Astrocyte (in vitro differentiated cells and primary cell): ENCODE data around the gene C1orf21. TPM values are rescaled to one million over a fixed set of nuclear protein-coding genes. Genes with fewer than 3 reads are reported as not detected.

ENCODE experiments used
- DNase-seq: peaks from one replicate; pipeline ENCODE4 v3.0.0-alpha.2; 2010; ENCODE audit warnings: low read depth
- FAIRE-seq: peaks from 2 replicates; lab custom pipeline; 2011; peaks lifted over from hg19 to GRCh38; lab: Jason Lieb, UNC
- H2AFZ ChIP-seq: 2 replicates; pipeline ENCODE4 v1.6.0; 2012; ENCODE audit warnings: low read depth, low read length, inconsistent platforms
- H3K27ac ChIP-seq: 2 replicates; pipeline ENCODE4 v1.5.1; 2011; ENCODE audit warnings: low read depth, low read length, inconsistent platforms
- H3K27me3 ChIP-seq: 2 replicates; pipeline ENCODE4 v1.6.0; 2011; ENCODE audit warnings: low read length, inconsistent platforms; ENCODE audit not compliant: insufficient read depth
- H3K36me3 ChIP-seq: 2 replicates; pipeline ENCODE4 v1.5.1; 2011; ENCODE audit warnings: low read length, inconsistent platforms; ENCODE audit not compliant: insufficient read depth
- H3K4me1 ChIP-seq: 2 replicates; pipeline ENCODE4 v1.5.1; 2011; ENCODE audit warnings: low read length, inconsistent platforms; ENCODE audit not compliant: insufficient read depth
- H3K4me2 ChIP-seq: 2 replicates; pipeline ENCODE4 v1.6.0; 2012; ENCODE audit warnings: low read length, inconsistent platforms
- H3K4me3 ChIP-seq: 2 replicates; pipeline ENCODE4 v1.5.1; 2011; ENCODE audit warnings: low read depth, mild to moderate bottlenecking, low read length, inconsistent platforms; ENCODE audit not compliant: insufficient read depth
- H3K79me2 ChIP-seq: 2 replicates; pipeline ENCODE4 v1.6.0; 2012; ENCODE audit warnings: mild to moderate bottlenecking, low read length, inconsistent platforms; ENCODE audit not compliant: insufficient read depth
- H3K9ac ChIP-seq: 2 replicates; pipeline ENCODE4 v1.6.0; 2012; ENCODE audit warnings: mild to moderate bottlenecking, low read length, inconsistent platforms
- H3K9me3 ChIP-seq: 2 replicates; pipeline ENCODE4 v1.5.1; 2012; ENCODE audit warnings: low read depth, mild to moderate bottlenecking, low read length, inconsistent platforms; ENCODE audit not compliant: insufficient read depth
- H4K20me1 ChIP-seq: 2 replicates; pipeline ENCODE4 v1.6.0; 2012; ENCODE audit warnings: low read length, inconsistent platforms; ENCODE audit not compliant: insufficient read depth
- H3K27ac Mint-ChIP-seq: one replicate; pipeline ENCODE4 v1.8.0; 2021; ENCODE audit warnings: mild to moderate bottlenecking, mixed read lengths; ENCODE audit not compliant: unreplicated experiment
- H3K27me3 Mint-ChIP-seq: one replicate; pipeline ENCODE4 v1.8.0; 2021; ENCODE audit warnings: low read depth, mixed read lengths; ENCODE audit not compliant: unreplicated experiment
- H3K36me3 Mint-ChIP-seq: one replicate; pipeline ENCODE4 v1.8.0; 2021; ENCODE audit warnings: low read depth, mixed read lengths; ENCODE audit not compliant: unreplicated experiment
- H3K4me1 Mint-ChIP-seq: one replicate; pipeline ENCODE4 v1.8.0; 2021; ENCODE audit warnings: low read depth, mixed read lengths; ENCODE audit not compliant: unreplicated experiment
- H3K4me3 Mint-ChIP-seq: one replicate; pipeline ENCODE4 v1.8.0; 2021; ENCODE audit warnings: mild to moderate bottlenecking, moderate library complexity, mixed read lengths; ENCODE audit not compliant: unreplicated experiment
- H3K9me3 Mint-ChIP-seq: one replicate; pipeline ENCODE4 v1.8.0; 2021; ENCODE audit warnings: mild to moderate bottlenecking, mixed read lengths; ENCODE audit not compliant: unreplicated experiment
- EZH2 ChIP-seq: IDR thresholded peaks from 2 replicates; pipeline ENCODE4 v1.6.1; 2012; ENCODE audit warnings: mild to moderate bottlenecking, low read length, inconsistent platforms; ENCODE audit not compliant: insufficient read depth
- total RNA-seq: library from RNA; stranded (reverse); gene quantifications from 2 replicates; pipeline ENCODE4 v1.2.1, GENCODE V29; 2021
- TF ChIP-seq, protein P1 (sequence below): IDR thresholded peaks from 2 replicates; pipeline ENCODE4 v1.5.1; 2011; ENCODE audit warnings: low read depth, mild to moderate bottlenecking, inconsistent platforms, low read length, moderate library complexity; ENCODE audit not compliant: insufficient read depth

Gene C1orf21
- total RNA-seq, 1 donor from 2014 or later = 15.1 TPM

DNA sequence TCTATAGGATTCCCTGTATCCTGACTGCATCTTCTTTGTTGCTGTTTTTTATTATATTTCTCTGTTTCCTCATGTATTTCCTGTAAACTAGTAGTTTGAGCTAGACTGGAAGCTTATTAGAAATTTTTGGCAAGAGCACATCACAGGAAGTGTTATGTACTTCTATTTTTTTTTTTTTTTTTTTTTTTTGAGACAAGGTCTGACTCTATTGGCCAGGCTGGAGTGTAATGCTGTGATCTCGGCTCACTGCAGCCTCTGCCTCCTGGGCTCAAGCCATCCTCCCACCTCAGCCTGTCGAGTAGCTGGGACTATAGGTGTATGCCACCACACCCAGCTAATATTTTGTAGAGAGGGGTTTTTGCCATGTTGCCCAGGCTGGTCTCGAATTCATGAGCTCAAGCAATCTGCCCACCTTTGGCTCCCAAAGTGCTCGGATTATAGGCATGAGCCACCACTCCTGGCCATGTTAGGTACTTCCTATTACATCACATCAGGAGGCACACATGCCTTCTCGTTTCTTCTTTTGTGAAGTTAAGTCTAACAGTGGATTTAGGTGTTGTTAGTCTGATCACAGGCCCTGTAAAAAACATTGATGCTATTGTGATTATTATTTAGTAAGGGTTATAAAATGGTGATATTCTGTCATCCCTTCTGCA is 12.5 kb downstream of the C1orf21 start:
- Mint-ChIP-seq H3K27me3 (no peaks in the 10 kb centered on the region), H3K4me3 (no peak overlapping the region), H3K9me3 (no peaks in the 10 kb centered on the region), H3K27ac (no peak overlapping the region), H3K4me1 (peaks cover under 1% of the 10 kb centered on the region), H3K36me3 (no peaks in the 10 kb centered on the region)
- Histone ChIP-seq H4K20me1 (peaks cover 3% of the 10 kb centered on the region), H3K36me3 (no peaks in the 10 kb centered on the region), H3K9me3 (no peaks in the 10 kb centered on the region), H3K4me2 (no peak overlapping the region), H3K79me2 (peaks cover 8% of the 10 kb centered on the region), H3K4me1 (no peaks in the 10 kb centered on the region), H3K4me3 (no peak overlapping the region), H3K27me3 (no peaks in the 10 kb centered on the region), H3K9ac (no peak overlapping the region), H2AFZ (no peak overlapping the region), H3K27ac (no peak overlapping the region)
- FAIRE-seq (no peak), DNase-seq (no peak)
- TF ChIP-seq EZH2 = no peak
- TF ChIP-seq, protein P1, sequence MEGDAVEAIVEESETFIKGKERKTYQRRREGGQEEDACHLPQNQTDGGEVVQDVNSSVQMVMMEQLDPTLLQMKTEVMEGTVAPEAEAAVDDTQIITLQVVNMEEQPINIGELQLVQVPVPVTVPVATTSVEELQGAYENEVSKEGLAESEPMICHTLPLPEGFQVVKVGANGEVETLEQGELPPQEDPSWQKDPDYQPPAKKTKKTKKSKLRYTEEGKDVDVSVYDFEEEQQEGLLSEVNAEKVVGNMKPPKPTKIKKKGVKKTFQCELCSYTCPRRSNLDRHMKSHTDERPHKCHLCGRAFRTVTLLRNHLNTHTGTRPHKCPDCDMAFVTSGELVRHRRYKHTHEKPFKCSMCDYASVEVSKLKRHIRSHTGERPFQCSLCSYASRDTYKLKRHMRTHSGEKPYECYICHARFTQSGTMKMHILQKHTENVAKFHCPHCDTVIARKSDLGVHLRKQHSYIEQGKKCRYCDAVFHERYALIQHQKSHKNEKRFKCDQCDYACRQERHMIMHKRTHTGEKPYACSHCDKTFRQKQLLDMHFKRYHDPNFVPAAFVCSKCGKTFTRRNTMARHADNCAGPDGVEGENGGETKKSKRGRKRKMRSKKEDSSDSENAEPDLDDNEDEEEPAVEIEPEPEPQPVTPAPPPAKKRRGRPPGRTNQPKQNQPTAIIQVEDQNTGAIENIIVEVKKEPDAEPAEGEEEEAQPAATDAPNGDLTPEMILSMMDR = no peak

DNA sequence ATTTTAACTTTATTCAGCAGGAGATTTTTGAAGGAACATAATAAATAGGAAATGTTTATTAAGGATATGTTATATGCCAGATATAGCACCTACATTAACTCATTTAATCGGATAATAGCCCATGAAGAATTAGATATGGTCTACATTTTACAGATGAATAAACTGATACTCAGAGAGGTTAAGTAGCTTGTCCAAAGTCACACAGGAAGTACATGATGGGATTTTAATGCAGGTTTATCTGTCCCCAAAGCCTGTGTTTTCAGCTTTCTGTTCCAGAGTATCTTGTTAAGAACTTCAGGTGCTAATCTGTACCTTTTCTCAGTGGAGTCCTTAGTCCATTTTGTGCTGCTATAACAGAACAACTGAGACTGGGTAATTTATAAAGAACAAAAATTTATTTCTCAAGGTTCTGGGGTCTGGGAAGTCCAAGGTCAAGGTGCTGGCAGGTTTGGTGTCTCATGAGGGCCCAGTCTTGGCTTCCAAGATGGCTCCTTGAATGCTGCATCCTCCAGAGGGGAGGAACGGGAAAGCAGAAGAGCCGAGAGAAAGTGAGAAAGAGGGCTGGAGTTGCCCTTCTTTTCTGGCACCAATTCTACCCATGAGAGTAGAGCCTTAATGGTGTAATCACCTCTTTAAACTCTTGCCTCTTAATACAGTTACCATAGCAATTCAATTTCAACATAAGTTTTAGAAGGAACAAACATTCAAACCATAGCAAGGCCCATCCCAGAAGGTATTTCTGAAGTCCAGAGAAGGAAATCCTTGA is 17.3 kb downstream of the C1orf21 start:
- H3K27ac ChIP-seq = no peak overlapping the region

More for the DNA sequence above, 17.3 kb downstream of the C1orf21 start:
- Mint-ChIP-seq H3K4me1 (peaks cover 14% of the 10 kb centered on the region), H3K27ac (no peak overlapping the region), H3K4me3 (no peak overlapping the region), H3K36me3 (no peaks in the 10 kb centered on the region), H3K27me3 (no peaks in the 10 kb centered on the region), H3K9me3 (no peaks in the 10 kb centered on the region)
- FAIRE-seq = no peak
- Histone ChIP-seq H3K4me3 (no peak overlapping the region), H3K36me3 (no peaks in the 10 kb centered on the region), H3K9me3 (no peaks in the 10 kb centered on the region), H3K79me2 (peaks cover 8% of the 10 kb centered on the region), H4K20me1 (peaks cover 8% of the 10 kb centered on the region), H3K4me1 (peaks cover 3% of the 10 kb centered on the region), H3K9ac (no peak overlapping the region), H3K4me2 (no peak overlapping the region), H2AFZ (no peak overlapping the region), H3K27me3 (no peaks in the 10 kb centered on the region)
- no peak for DNase-seq
- TF ChIP-seq, protein P1 = no peak
- no peak for TF ChIP-seq EZH2
